Stimulated activated CD4-positive, alpha-beta T cell treated with anti-CD3 and anti-CD28 coated beads, Interleukin-15, amount 100 ng/mL, for 24 hours (primary cell): ENCODE data around the gene RERE.
A peak's percentile ranks its signal among the peaks of the same experiment; 100 is the strongest.
"Not testable (repeated sequence)": the region's sequence is repeated elsewhere in the genome, so short reads cannot be mapped to it uniquely, and the experiment has no call there.

Experiments used
- DNase-seq: peaks from one replicate; pipeline ENCODE4 v3.0.0-alpha.2; 2020

Gene RERE

DNA sequence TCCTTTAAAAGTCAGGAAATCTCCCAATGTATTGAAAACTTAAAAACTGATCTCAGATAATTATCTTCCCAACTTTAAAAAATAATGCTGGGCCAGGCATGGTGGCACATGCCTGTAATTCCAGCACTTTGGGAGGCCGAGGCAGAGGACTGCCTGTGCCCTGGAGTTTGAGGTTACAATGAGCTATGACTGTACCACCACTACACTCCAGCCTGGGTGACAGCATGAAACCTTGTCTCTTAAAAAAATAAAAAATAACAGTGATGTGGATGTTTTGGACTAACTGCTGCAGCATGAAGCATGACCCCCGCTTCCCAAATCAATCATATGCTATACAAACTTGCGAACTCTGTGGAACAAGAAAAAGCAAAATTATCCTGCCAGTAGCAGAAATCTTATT, 186.3 kb downstream of the RERE start:
- no peak for DNase-seq

DNA sequence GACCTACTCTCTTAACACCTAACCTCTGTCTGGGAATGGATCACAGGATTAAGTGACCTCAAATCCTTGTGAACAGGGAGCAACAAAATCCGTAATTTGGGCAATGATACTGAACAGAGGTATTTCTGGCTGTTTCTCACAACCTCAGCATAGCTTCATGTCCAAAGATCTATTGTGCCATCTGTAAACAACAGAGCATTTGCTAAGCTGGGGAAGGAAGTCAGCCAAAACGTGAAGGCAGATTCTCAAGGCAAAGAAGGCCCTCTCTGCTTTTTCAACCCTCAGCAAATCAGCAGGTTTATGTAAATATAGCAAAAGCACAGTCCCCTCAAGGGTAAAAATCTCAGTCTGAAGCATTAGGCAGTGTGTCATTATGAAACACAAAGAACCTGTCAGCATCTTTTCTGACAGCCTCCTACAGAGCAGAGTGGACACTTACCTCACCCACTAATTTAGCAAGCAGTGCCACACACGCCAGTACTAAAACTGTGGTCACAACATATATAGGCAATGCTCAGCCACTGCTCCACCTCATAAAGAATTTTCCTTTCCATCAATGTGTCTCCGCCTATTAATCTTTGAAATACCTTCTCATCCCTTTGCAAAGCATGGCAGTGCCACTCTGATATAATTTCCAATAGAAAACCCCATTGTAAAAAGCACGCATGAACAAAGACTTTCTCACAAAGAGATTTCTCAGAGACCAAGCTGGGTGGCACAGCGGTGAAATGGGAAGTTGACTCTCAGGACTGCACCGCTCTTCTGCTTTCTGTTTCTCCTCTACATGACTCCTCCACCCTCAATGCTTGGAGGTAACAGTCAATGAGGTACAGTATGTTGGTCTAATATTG, 188.0 kb downstream of the RERE start:
- DNase-seq, result no peak

DNA sequence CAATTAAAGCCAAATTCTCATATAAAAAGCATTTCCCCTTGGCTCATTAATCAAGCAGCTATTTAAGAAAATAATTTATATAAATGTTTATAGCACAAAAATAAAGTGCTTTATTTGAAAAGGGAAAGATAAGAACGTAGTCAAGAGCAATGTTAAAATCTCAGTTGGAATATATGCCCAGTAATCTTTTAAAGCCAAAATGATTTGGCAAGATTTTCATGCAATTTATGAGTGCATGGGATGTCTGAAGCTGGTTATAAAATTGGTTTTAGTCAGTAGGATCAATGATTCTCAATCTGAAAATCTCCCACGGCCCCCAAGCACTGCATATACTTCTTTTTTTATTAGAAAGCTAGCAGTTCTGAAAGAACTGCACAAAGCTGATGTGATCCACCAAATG, 188.8 kb downstream of the RERE start:
- no peak for DNase-seq

DNA sequence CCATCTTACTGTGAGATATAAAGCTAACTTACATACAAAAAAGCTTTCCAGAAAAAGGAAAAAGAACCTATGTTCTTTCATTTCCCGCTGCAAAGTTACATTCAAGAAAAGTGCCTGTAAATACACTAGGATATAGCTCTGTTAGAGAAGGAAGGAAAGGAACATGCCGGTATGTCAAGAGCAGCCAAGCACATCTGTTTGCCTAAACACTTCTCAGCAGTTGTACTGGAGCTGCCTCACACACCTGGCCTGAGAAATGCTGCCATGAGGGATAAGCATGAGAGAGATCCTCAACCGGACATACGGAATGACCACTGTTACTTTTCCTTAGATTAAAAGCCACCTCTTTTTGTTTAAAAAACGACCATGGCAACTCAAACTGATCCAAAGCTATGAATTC, 189.7 kb downstream of the RERE start:
- DNase-seq, result no peak

DNA sequence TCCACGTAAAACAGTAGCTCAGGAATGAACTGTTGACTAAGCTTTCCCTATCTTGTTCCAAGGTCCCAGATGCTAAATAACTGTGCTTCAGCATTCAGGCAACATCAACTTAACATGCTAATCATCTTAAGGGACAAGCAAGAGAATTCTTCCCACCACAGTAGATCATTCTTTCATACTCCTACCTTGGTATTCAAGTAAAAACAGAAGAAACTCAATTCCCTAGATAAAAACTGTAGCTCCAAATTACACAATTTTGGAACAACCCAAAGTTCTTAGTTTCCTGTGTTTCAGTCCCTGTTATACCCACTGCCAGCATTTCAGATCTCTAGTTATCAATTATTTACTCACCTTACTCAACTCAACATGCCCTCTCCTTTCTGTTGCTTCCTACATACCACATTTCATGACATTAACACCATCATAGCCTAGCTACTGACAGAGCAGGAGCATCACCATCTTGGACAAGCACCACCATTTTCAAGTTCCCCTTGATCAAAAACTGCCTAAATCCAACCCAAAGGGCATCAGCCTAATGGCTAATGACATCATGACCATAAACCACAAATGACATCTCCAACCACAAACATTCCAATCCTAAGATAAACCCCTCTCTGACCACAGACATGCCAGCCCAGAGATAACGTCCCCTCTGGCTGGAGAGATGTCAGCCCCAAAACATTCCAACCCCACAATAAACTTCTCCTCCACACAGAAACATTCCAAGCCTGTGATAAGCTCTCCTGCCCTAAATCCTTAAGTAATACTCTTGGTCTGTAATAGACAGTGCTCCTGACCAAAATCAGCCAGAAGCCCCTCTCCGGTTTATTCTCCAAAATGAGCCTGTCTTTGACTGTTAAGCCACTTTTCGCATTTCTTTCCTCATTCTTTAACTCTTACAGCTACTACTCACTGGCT, 191.2 kb downstream of the RERE start:
- DNase-seq, result no peak

DNA sequence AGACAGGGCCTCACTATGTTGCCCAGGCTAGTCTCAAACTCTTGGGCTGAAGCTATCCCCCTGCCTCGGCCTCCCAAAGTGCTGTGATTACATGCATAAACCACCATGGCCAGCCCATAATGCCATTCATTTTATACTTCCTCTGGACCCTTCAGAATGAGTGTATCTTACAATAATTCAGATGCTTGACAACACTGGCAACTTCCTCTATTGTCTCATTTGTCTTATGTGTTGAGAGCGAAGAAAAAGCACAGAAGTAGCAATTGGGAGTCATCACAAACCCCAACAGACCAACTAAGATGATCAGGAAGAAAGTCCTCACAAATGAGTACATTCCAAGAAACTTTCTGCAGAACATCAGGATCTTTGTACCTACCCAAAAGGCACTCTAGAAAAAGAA, 191.9 kb downstream of the RERE start:
- no peak for DNase-seq

DNA sequence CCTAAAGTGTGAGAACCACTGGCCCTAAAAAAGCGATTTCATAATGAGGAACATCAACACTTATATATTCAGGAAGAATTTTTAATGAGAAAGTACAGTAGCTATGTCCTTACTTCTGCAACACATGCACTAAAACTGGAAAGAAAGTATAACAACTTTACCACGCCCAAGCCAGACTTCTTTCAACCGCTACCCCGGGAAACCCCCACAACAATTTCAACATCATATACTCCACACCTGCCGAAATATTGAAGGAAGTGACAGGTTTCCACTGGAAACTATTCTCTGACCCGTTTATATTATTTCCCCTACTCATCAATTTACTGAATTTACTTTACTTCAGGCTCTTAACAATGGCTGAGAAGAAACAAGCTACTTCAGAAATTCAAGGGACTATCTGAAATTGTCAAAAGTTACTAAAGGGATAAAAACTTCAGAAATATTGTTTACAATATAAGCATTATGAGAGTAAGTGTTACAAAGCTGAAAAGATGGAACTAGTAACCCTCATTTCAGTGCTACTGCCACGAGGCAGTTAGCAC, 193.7 kb downstream of the RERE start:
- DNase-seq, result peak; percentile 35

DNA sequence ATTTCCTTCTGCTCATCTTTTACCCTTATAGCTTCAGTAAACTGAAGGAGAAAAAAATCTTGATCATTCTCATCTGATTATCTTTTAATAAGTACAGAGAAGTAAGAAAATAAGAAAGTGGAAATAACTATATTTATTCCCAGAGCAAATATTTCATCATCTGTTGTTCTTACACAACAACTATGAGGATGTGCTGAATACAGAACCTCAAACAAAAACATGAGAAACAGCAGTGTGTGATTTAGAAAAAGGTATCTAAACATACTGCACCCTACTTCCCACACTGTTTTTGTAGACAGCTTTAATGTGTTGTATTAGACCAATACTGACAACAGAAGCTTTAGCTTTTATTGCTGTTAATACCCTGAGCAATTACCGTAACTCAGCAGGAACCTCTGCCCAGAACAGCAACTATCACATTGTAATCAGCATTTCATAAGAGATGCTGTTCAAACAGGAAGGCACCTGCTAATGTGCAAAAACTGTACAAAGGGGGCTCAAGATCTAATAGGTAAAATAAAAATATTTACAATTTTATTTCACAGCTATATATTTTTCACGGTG, 195.6 kb downstream of the RERE start:
- DNase-seq, result not testable (repeated sequence)

DNA sequence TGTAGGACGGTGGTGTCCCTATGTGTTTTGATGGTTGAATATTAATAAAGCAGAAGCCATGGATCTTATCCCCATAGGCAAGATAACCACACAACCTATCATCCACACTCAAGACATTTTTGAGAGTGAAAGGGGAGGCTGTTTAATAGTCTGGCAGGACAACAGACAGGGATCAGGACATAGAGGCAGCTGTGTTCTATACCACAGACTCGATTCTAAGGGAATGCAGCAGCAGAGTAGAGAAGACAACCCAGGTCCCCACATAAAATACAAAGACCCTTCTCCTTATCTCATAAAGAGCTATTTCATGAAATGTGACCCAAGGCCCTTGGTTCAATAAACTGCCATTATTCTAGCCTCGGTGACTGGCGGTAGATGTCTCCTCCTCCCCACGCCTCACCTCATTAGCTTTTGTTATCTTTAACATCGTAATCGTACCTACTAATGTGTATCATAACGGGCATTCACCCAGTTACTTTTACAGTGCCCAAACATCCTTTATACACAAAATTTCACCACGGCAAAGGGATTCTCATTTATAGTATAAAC, 196.3 kb downstream of the RERE start:
- not testable (repeated sequence) for DNase-seq

DNA sequence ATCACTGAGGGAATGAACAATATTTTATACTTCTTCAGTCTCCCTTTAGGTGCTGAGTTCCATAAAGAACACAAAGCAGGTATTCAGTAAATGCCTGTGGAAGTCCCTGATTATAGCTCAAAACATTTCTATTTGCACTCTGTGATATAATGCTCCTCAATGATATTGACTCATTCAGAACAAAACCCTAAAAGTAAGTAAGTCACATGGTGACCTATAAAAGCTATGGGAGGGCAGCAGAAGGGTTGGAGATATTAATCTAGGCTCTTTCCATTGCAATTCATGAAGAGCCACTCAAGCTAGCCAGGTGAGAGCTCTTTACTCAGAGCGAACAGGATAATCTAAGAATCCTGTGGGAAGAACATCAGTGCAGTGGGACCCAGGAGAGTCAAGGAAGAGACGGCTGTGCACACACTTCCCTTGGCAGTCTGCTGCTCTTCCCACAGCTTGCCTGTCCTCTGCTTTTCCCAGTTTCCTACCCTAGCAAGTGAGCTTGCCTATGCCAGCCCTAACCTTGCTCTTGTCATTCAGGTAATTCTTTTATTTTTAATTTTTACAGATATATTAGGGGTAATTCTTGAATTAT, 197.4 kb downstream of the RERE start:
- DNase-seq, result not testable (repeated sequence)

DNA sequence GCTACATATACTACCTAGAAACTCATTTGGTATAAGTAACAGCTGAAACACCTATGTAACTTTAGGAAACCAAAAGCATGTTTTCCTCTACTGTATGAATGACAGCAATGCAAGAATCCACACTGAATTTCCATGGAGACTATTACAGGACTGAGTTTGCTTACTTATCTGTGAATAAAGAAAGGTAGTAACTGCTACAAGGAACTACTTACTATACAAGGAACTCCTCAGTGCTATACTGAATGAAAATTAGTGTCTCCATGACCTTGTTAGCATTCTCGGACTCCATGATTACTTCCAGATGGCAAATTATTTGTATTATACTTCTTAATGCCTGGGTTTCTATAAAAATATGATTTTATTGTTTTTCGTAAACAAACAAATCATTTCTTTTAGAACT, 198.0 kb downstream of the RERE start:
- not testable (repeated sequence) for DNase-seq

DNA sequence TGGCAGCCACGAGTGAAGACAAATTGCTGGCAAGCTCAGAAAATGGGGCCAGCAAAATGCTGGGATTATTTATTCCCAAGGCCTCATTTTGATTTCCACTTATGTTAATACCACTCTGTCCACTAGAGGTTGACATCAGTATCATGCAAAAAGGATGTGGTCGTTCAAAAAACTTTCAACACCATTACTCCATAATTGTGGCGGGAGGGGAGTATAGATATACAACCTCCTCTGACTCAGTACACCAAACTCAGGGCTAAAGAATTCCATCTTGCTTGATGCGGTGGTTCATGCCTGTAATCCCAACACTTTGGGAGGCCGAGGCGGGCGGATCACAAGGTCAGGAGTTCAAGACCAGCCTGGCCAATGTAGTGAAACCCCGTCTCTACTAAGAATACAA, 200.6 kb downstream of the RERE start:
- not testable (repeated sequence) for DNase-seq

DNA sequence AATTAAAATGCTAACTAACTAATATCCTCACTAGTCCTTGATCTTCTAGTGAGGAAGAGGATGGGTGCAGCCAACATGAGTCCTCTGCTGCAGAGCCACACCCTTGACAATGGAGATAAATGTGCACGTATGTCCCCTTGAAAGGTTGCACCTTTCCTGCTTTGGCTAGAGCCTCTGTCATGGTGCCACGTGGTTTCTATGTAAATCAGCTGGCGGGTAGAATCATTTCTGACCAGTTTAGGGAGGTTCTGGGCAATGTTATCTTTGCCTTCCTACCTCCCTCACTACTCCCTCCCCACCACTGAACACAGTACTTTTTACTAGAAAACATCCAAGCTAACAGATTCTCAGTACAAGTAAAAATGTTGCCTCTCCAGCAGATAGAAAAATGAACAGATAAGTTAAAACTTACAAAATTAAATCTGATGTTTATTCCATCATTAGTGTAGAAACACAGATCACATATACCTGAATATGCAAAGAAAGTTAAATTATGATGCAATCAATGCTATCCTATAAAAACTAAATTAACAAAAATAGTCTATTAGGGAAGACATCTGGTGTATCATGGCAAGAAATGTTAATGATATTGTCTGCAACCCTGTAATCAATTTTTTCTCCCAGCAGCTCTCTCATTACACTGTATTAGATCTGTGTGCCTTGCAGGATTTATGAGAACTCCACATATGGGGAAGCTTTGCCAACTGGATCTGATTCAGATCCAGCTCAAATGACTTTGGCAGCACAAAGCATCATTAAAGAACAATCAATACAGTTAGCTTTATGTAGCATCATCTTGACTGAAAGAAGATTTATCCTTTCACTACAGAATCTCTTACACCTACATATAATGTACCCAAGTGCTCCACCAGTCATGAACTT, 205.6 kb downstream of the RERE start:
- not testable (repeated sequence) for DNase-seq

DNA sequence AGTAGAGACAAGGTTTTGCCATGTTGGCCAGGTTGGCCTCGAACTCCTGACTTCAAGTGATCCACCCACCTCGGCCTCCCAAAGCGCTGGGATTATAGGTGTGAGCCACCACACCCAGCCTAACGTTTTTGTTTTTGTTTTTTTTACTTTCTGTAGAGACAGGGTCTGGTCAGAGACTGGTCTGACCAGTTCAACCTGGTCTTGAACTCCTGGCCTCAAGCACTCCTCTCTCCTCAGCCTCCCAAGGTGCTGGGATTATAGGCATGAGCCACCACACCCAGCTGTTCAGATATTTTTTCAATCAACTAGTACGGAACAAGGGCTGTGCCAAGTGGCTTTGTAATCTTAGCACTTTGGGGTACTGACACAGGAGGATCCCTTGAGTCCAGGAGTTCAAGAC, 209.5 kb downstream of the RERE start:
- no peak for DNase-seq

DNA sequence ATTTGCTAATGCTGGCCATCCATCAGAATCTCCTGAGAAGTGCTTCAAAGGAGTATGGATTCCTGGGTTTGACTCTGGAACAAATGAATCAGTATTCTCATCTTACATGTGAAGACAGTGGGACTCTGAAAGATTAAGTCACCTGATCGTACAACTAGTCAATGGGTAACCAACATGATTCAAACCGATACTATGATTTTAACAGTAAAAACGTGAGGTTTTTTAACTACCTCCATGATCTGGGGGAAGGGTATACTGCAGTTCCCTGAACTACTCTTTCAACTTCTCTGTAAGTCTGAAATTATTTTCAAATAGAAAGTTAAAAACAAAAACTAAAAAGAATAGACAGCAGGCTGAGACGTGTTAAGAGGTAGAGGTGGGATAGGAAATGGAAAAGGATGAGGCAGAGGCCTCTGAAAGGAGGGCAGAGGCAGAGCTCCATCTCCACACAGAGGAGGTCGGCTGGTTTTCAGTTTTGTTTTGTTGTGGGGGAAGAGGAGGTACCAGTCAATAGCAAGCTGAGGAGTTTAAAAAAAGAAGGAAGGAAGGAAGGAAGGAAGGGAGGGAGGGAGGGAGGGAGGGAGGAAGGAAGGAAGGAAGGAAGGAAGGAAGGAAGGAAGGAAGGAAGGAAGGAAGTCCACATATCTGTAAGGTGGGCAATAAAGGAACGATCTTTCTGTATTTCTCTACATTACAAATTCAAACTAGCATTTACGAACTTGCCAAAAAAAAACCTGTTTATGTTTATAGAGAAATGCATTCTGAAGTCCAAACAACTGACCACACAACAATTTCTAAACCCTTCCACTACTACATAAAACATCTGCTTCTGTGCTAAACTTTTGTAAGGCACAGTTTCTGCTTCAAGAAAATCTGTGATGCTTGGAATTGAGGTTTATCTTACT, 213.1 kb downstream of the RERE start:
- DNase-seq, result peak; percentile 57

DNA sequence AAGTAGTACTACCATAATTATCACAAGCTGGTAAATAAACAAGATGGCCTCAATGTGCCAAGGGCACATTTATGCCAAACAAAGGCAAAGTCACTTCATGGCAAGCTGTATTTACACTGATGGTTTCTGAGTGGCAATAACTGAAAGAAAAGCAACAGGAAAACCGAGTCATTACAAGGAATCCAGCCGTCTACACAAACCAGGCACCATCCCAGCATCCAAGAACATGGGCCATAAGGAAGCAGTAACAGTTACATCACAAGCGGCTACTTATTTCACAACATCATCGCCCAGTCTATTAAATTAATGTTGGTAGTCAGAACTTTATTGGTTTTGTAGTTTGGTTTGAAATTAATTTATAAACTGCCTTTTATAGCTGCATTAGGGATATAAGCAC, 214.2 kb downstream of the RERE start:
- DNase-seq, result no peak

DNA sequence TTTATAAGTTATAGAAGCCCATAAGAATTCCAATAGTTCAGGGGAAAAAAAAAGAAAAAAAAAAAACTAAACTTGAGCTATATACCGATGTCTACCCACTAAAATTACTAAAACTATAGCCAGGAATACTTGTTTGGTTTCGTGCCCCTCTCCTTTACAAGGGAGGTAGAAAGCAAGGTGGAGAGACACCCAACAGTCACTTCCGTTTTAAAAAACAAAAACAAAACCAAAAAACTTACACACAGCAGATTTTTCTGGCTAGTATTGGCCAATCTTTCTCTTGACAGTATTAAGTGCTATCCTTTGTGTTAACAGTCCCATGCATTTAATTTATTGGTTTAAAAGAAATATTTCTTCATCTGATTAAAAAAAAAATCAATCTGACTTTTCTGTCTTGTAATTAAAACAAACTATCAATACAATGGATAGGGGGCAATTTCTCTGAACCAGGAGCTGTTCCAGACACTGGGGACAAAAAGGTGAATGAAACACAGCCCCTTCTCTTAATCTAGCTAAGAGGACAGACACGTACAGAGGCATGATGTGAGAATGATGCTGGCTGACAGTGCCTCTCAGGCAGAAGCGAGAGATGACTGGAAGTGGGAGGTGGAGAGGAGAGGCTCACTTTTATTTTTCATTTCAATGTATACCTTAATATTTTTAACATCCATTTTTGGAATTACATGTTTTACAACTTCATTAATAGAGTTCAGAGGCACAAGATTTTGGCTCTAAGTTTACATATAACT, 214.8 kb downstream of the RERE start:
- peak; percentile 48 for DNase-seq

DNA sequence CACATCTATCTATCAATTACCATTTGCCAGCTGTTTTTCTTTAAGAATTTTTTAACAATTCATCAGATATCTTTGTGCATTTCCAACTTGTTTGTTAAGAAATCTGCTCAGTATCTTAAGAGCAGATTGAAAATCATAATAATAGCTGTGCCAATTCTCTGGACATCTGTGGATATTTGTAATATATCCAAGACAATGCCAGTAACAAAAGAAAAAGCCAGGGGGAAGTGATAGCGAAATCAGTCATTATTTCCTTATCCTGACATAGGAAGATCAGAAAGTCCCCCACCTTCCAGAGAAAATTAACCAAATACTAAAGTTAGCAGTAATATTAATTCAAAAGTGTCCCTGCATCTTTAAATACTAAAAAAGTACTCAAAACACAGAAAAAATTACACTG, 217.1 kb downstream of the RERE start:
- no peak for DNase-seq

DNA sequence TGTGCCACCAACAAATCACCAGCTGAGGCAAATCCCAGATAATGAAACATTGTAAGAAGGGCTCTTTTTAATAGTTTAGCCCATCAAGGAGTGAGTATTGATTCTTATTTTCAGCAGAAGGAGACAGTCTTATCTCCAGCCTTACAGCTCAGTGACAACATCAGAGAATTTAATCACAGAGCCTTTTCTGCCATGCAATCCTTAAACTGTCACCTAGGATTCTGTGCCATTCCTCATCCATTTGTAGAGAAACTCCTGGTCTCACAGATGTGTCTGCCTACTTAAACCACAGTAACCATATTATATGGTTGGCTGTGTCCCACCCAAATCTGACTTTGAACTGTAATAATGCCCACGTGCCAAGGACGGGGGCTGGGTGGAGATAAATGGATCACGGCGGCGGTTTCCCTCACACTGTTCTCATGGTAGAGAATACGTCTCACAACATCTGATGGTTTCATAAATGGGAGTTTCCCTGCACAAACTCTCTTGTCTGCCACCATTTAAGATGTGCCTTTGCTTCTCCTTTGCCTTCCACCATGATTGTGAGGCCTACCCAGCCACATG, 217.7 kb downstream of the RERE start:
- no peak for DNase-seq
